Ectodermal cell (in vitro differentiated cells): ENCODE measurements around the gene ZNF483.
"Not testable (repeated sequence)": the region's sequence is repeated elsewhere in the genome, so short reads cannot be mapped to it uniquely, and the experiment has no call there.

Source experiments
- H3K27ac ChIP-seq: 2 replicates; pipeline ENCODE4 v1.7.0; 2013; ENCODE audit warnings: mild to moderate bottlenecking, low read depth, low read length; ENCODE audit not compliant: insufficient read depth, poor library complexity, severe bottlenecking
- H3K27me3 ChIP-seq: 2 replicates; pipeline ENCODE4 v1.7.0; 2013; ENCODE audit warnings: mild to moderate bottlenecking, low read length; ENCODE audit not compliant: insufficient read depth, control insufficient read depth, poor library complexity, severe bottlenecking
- H3K36me3 ChIP-seq: one replicate; pipeline ENCODE4 v1.7.0; 2013; ENCODE audit warnings: low read length; ENCODE audit not compliant: control insufficient read depth, insufficient read depth
- H3K4me1 ChIP-seq: one replicate; pipeline ENCODE4 v1.7.0; 2013; ENCODE audit warnings: low read length; ENCODE audit not compliant: control insufficient read depth, insufficient read depth
- H3K4me3 ChIP-seq: 2 replicates; pipeline ENCODE4 v1.7.0; 2013; ENCODE audit warnings: low read depth, low read length, control low read depth; ENCODE audit not compliant: insufficient read depth
- H3K9me3 ChIP-seq: 2 replicates; pipeline ENCODE4 v1.7.0; 2013; ENCODE audit warnings: mild to moderate bottlenecking, low read length, moderate library complexity; ENCODE audit not compliant: control insufficient read depth
- WGBS, 2 experiments: methylation state at CpG; one replicate each; pipeline ENCODE4 v1.1.7; 2013; ENCODE audit warnings: missing lambda C conversion rate in 2 of 2; 5-methylcytosine and 5-hydroxymethylcytosine counted together

Gene ZNF483

GRCh38 chr9:111605041-111605559 lies 80.1 kb downstream of the ZNF483 start:
- Histone ChIP-seq H3K4me3 (no peak overlapping the region), H3K4me1 (no peaks in the 10 kb centered on the region), H3K27me3 (no peaks in the 10 kb centered on the region), H3K9me3 (no peaks in the 10 kb centered on the region), H3K36me3 (no peaks in the 10 kb centered on the region), H3K27ac (no peak overlapping the region)
- WGBS, 2 experiments, result 95 to 100% methylated on average over 9 of the region's 9 CpGs

GRCh38 chr9:111610149-111610548 lies 85.2 kb downstream of the ZNF483 start:
- H3K27ac ChIP-seq, result no peak overlapping the region
- H3K9me3 ChIP-seq, result no peaks in the 10 kb centered on the region
- H3K4me3 ChIP-seq, result no peak overlapping the region
- H3K36me3 ChIP-seq, result no peaks in the 10 kb centered on the region
- 82 to 88% methylated on average over 5 of the region's 5 CpGs for WGBS, 2 experiments
- H3K27me3 ChIP-seq, result no peaks in the 10 kb centered on the region
- no peaks in the 10 kb centered on the region for H3K4me1 ChIP-seq

GRCh38 chr9:111610845-111611244 lies 85.9 kb downstream of the ZNF483 start:
- Histone ChIP-seq H3K27me3 (no peaks in the 10 kb centered on the region), H3K27ac (no peak overlapping the region), H3K4me1 (no peaks in the 10 kb centered on the region), H3K9me3 (no peaks in the 10 kb centered on the region), H3K4me3 (no peak overlapping the region), H3K36me3 (no peaks in the 10 kb centered on the region)
- 89 to 90% methylated on average over 7 of the region's 7 CpGs for WGBS, 2 experiments

- Histone ChIP-seq H3K9me3 (no peaks in the 10 kb centered on the region), H3K36me3 (no peaks in the 10 kb centered on the region), H3K27ac (no peak overlapping the region), H3K27me3 (no peaks in the 10 kb centered on the region), H3K4me3 (no peak overlapping the region), H3K4me1 (no peaks in the 10 kb centered on the region)
- 68 to 71% methylated on average over 4 of the region's 4 CpGs for WGBS, 2 experiments
Observed at GRCh38 chr9:111613436-111614040, 88.6 kb downstream of the ZNF483 start.

GRCh38 chr9:111615928-111616327 lies 90.9 kb downstream of the ZNF483 start:
- H3K4me3 ChIP-seq, result no peak overlapping the region
- no peak overlapping the region for H3K27ac ChIP-seq
- WGBS, 2 experiments, result 83 to 88% methylated on average over 3 of the region's 3 CpGs
- no peaks in the 10 kb centered on the region for H3K4me1 ChIP-seq
- no peaks in the 10 kb centered on the region for H3K9me3 ChIP-seq
- H3K27me3 ChIP-seq, result no peaks in the 10 kb centered on the region
- H3K36me3 ChIP-seq, result no peaks in the 10 kb centered on the region

- not testable (repeated sequence) for H3K9me3 ChIP-seq, H3K4me3 ChIP-seq, H3K4me1 ChIP-seq, H3K27ac ChIP-seq, H3K36me3 ChIP-seq, H3K27me3 ChIP-seq
- WGBS, 2 experiments, result 96 to 98% methylated on average over 27 of the region's 29 CpGs
Observed at GRCh38 chr9:111617349-111617748, 92.4 kb downstream of the ZNF483 start.

- Histone ChIP-seq H3K36me3 (no peaks in the 10 kb centered on the region), H3K27ac (no peak overlapping the region), H3K4me3 (no peak overlapping the region), H3K4me1 (no peaks in the 10 kb centered on the region), H3K9me3 (no peaks in the 10 kb centered on the region), H3K27me3 (no peaks in the 10 kb centered on the region)
- 53 to 54% methylated on average over 2 of the region's 2 CpGs for WGBS, 2 experiments
Observed at GRCh38 chr9:111621895-111622480, 97.0 kb downstream of the ZNF483 start.

- no peak overlapping the region for H3K27ac ChIP-seq
- no peaks in the 10 kb centered on the region for H3K36me3 ChIP-seq
- no peaks in the 10 kb centered on the region for H3K4me1 ChIP-seq
- no peaks in the 10 kb centered on the region for H3K9me3 ChIP-seq
- no peaks in the 10 kb centered on the region for H3K27me3 ChIP-seq
- WGBS, 2 experiments, result 93 to 99% methylated on average over 3 of the region's 3 CpGs
- H3K4me3 ChIP-seq, result no peak overlapping the region
Observed at GRCh38 chr9:111622626-111623025, 97.6 kb downstream of the ZNF483 start.
